Measurements from ENCODE around the gene KRT73.

GRCh38 chr12:52651726-52652261 is 33.4 kb upstream of the KRT73 start, which contains the start of gene KRT2:
- no peak for TF ChIP-seq CTCF (IDR thresholded peaks at IDR 0.05)
- no peak for TF ChIP-seq POLR2A (IDR thresholded peaks at IDR 0.05)
